Pons (tissue), 1 donor: ENCODE results near the gene C6orf62.
"Not testable (repeated sequence)": the region's sequence is repeated elsewhere in the genome, so short reads cannot be mapped to it uniquely, and the experiment has no call there.

Source experiments
- DNase-seq: peaks from one replicate; pipeline ENCODE4 v3.0.0-alpha.2; 2016; ENCODE audit warnings: low spot score

Gene C6orf62

DNA sequence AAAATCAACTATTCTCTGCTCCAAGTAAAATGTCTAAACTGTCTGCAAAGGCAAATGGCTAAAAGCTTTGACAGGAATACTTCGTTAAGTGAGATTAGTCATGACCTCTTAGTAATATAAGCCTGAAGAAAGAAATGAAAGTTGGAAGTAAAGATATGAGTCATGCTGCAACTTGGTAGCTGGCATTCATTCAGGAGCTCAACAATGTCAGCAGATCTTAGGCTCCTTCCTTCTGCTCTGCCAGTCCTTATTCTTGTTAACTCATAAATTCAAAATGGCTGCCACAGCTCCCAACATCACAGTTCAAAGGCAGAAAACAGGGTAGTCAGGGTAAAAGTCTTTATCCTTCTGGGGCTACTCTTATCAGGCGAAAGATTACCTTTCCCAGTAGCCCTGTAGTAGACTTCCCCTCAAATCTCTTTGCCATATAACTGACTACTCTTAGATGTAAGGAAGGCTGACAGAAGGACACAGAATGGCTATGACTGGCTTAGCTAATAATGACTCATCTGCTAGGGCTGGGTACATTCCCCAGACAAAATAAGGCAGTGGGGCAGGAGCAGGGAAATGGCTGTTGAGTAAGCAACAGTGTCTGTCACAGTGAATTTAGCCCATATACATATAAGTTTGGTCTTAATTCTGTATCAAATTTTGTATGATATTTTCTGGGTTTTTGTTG is 24.4 kb upstream of the C6orf62 start:
- DNase-seq: peak; percentile 68

DNA sequence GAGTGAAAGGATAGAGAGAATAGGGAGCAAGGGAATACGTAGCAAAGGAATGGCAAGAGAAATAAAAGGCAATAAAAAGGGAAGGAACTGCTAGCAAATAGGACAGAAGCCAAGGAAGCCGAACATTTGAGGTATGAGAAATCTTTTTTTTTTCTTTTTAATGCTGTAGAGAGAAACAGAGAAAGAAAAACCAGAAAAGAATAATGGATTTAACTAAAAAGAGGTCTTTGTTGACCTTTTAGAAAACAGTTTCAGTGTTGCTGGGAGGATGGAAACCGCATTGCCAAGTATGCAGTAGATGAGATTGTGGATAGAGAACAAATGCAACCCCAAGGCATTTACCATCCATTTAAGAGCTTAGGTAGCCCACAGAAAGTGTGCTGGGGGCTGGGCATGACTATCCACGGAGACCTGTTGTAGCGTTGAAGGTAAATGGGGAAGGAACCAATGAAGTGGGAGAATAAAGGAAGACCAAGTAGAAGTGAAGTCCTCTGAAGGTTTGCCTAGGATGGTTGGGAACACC is 23.3 kb upstream of the C6orf62 start:
- no peak for DNase-seq

DNA sequence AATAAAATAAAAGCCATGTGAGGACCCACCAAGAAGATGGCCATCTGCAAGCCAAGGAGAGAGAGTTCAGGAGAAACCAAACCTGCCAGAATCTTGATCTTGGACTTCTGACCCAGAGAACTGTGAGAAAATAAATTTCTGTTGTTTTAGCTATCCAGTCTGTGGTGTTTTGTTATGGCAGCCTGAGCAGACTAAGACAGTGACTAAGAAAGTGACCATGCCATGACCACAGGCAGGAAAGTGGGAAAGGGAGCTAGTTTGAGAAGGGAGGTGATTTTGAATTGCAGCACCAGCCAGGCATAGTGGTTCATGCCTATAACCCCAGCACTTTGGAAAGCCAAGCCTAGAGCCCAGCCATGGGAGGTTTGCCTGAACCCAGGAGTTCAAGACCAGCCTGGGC is 21.9 kb upstream of the C6orf62 start:
- no peak for DNase-seq

DNA sequence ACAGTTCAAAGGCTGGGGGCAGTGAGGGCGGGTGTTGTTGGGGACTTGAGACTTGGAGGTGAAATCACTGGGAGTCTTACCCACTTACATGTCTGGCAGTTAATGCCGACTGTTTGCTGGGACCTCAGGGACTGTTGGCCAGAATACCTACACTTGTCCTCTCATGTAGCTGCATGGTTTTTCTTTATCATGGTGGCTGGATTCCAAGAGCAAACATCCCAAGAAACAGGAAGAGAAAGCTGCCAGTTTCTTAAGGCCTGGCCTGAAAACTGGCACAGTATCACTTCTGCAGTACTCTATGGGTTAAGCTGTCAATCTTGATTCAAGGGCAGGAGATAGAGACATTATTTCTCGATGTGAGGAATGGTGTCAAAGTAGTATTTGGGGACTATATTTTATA is 19.8 kb upstream of the C6orf62 start:
- peak; percentile 33 for DNase-seq

DNA sequence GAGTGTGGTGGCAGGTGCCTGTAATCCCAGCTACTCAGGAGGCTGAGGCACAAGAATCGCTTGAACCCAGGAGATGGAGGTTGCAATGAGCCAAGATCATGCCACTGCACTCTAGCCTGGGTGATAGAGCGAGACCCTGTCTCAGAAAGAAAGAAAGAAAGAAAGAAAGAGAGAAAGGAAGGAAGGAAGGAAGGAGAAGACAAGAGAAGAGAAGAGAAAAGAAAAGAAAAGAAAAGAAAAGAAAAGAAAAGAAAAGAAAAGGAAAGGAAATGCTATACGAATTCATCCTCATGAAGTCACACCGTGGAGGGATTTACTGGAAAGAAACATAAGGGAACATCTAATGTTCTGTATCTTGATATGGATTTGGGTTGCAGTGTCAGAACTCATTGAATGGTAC is 15.8 kb upstream of the C6orf62 start:
- not testable (repeated sequence) for DNase-seq

DNA sequence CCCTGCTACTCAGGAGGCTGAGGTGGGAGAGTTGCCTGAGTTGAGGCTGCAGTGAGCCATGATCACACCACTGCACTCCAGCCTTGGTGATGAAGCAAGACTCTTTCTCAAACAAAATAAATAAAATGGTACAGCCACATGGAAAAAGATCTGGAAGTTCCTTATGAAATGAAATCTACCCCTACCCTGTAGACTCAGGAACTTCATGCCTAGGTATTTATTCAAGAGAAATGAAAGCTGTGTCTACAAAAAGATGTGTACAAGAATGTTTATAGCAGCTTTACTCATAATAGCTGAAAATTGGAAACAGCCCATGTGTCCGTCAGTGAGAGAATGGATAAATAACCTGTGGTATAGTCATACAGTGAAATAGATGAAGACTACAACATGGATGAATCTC is 15.2 kb upstream of the C6orf62 start:
- no peak for DNase-seq

DNA sequence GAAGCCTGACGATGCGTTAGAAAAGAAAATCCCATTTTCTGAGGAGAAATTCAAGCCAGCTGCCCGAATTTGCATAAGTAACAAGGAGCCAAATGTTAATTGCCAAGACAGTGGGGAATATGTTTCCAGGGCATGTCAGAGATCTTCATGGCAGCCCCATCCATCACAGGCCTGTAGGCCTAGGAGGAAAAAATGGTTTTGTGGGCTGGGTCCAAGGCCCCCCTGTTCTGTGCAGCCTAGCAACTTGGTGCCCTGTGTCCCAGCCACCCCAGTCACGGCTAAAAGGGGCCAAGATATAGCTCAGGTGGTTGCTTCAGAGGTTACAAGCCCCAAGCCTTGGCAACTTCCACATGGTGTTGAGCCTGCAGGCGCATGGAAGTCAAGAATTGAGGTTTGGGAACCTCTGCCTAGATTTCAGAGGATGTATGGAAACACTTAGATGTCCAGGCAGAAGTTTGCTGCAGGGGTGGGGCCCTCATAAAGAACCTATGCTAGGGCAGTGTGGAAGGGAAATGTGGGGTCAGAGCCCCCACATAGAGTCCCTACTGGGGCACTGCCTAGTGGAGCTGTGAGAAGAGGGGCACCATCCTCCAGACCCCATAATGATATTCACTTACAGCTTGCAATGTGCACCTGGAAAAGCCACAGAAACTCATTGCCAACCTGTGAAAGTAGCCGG is 12.6 kb upstream of the C6orf62 start:
- not testable (repeated sequence) for DNase-seq

DNA sequence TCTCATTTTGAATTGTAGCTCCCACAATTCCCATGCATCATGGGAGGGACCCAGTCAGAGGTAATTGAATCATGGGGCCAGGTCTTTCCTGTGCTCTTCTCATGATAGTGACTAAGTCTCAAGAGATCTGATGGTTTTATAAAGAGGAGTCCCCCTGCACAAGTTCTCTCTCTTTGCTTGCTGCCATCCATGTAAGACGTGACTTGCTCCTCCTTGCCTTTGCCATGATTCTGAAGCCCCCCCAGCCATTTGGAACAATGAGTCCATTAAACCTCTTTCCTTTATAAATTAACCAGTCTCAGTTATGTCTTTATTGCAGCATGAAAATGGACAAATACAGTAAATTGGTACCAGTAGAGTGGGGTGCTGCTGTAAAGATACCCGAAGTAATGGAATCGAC is 11.7 kb upstream of the C6orf62 start:
- DNase-seq: not testable (repeated sequence)

DNA sequence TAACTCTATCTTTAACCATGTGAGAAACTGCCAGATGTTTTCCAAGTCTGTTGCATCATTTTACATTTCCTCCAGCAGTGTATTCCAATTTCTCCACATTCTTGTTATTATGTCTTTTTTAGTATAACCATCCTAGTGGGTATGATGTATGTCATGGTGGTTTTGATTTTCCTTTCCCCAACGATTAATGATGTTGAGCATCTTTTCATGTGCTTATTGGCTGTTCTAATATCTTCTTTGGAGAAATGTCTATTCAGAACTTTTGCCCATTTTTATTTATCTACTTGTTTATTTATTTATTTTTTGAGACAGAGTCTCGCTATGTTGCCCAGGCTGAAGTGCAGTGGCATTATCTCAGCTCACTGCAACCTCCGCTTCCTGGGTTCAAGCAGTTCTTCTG is 4.3 kb upstream of the C6orf62 start:
- no peak for DNase-seq

DNA sequence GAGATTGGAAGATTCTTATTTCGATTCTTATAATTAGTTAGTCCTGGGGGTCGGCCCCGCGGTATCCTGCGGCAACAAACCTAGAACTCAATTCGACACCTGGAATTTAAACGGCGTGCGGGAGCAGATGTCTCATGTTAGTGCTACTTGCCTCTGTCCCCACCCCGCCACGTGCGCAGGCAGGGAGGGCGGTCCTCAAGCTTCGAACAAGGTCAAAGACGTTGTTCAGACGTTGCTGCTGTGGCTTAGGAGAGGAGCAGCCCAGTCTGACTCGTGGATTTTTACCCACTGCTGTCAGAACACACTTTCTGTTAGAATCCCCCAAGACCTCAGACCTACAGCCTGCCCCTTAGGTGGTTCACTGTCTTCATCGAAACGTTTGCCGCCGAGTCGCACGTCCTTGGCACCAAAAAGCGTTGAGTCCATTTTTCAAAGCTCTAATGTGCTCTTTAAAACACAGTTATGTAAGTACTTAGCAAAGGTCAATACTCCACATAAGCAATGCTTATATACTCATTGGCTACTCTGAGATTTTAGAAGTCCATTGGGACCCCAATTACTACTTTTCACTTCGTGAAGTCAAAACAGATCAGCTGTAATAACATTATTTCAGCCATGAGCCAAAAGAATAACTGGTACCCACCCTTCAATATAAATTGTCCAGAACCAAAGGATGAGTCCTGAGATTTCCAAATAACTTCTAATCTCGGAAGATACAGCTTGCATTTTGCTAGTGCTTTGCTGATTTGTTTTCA is 2.7 kb upstream of the C6orf62 start:
- DNase-seq: no peak

DNA sequence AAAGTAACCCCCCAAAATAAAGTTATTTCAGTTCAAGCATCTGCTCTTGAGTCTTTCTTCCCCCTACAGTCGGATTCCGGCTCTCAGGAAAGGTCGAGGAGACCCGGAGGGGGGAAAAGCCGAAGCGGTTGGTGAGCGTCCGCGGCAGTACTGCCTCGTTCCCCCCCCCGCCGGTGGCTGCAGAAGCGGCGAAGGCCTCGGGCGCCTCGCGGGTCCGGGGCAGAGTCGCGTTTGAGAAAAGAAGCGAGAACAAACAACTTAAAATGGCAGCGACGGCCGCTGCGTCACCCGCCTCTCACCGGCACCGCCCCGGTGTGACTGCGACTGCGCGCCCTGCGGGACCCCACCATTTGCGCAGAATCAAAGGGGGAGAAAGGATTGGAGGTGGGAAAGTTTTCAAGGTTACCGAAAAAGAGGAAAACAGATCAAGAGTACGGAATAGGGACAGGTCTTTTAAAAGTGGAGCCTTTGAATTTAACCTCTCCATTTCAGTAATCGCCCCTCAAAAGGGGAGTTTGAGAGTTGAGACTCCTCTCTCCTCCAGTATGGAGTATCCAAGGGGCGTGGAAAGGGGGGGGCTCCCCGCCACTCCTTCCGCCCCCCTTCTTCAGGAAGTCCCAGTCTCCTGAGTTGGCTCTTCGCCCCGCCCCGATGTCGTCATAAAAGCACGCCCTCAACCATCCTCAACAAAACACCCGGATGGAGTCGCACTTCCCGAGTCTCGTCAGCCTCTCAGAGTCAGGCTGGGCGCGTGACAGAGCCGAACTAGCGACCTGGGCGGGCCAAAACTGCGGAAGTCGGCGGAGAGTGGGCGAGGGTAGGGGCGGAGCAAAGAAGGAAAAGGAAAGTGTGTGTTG is 1.9 kb upstream of the C6orf62 start:
- peak; percentile 100 for DNase-seq

DNA sequence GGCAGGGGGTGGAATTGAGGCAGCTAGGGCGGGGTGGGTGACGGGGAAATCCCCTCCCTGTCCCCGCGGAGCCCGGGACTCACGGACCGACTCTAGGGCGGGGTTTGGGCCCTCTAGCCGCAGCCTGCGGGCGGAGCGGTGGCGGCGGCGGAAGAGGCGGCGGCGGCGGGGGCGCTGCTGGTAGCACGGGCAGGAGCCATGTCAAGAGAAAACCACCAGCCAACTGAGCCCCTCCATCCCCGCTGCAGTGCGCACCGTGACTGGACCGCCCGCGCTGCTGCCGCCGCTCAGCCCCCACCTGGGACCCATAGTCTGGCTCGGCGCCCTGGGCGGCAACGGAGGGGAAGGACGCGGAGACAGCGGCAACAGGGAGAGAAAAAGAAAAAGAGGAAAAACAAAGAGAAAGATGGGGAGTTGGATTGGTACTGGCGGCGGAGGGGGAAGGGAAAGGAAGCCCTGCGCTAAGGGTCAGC is 1.2 kb upstream of the C6orf62 start:
- no peak for DNase-seq

DNA sequence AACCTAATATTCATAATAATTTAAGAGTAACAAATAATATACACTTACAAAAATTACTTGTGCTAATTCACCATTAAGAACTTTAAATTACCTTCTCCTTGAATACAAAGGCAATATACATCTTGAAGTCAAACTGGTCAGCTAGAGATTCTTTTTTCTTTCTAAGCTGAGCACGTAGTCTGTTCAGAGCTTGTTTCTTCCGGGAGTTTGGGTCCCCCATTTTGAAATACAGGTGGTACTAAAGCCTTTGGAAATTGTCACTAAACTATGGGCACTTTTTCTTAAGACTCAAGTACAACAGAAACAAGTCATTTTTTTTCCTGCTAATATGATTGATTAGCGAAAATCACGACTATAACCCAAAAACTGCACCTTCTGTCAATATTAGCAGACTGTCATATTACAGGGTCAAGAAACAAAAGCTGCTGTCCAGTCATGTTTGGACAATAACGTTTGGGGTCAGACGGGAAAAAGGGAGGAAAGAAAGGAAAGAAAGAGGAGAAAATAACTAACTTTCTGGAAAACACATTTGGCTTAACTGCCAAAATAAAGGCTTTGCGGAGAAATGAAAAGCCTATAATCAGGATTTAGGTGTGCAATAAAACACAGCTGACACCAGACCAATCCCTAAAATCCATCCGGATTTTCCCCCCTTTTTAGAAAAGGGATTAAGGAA is 367 bp downstream of the C6orf62 start:
- no peak for DNase-seq

DNA sequence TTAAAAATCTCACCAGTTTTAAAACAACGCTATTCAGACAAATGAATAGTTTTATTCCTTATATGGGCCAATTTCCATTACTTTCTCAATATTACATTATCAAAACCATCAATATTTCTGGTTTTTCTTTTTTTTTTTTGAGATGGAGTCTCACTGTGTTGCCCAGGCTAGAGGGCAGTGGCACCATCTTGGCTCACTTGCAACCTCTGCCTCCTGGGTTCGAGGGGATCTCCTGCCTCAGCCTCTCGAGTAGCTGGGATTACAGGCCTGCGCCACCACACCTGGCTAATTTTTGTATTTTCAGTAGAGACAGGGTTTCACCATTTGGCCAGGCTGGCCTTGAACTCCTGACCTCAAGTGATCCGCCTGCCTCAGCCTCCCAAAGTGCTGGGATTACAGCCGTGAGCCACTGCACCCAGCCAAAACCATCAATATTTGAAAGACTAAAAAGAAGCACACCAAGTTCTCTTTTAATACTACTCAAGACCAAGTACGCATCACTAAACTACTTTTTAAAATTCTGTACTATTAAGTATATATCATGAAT is 2.3 kb downstream of the C6orf62 start:
- not testable (repeated sequence) for DNase-seq

DNA sequence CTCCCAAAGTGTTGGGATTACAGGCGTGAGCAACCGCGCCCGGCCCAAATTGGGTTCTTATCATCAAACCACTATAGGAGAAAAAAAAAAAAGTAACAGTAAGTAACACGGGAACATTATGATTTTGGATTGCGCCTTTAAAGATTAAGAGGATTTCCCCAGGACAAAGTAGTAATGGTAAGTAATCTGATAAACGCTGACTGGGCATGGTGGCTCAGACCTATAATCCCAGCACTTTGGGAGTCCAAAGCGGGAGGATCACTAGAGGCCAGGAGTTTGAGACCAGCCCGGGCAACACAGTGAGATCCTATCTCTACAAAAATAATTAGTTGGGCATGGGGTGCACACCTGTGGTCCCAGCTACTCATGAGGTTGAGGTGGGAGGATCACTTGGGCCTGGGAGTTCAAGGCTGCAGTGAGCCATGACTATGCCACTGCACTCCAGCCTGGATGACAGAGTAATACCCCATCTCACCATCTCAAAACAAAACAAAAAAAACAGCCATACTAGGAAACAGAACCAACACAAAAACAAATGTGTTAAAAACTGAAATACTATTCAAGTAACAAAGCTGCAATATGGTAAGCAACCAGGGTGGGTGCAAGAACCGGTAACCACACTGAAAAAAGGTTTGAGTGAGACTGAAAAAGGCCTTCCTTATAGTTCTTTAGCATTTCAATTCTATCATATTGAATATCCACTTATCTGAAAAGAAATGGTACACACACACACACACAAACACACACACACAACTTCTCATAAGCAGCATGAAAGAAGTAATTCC is 8.2 kb downstream of the C6orf62 start:
- no peak for DNase-seq

DNA sequence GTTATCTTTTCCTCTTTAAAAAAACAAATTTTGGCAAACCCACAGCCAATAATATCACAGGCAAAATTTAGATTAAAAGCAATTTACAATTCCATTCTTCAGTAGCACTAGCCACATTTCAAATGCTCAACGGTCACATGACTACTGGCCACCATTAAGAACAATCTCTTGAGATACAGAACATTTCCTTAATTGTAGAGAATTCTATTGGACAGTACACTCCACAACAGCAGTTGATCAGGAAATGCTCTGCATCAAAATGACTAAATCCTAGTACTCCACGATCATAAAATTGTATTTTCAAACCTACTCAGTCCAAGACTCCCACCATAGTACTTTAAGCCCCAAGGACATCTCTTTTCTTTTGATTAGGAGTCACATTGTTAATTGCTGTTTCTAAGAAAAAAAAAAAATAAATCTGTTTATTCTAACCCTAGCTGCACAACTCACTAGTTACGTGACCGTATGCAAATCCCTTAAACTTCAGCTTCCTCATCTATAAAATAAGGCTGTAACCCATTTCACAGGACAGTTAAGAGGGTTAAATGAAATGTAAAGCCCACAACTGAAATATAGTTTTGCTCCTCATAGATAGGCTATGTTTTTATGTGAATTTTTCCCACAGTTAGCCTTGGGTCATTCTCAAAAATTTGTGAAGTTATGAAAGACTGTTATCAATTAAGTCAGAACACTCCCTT is 9.8 kb downstream of the C6orf62 start:
- no peak for DNase-seq

DNA sequence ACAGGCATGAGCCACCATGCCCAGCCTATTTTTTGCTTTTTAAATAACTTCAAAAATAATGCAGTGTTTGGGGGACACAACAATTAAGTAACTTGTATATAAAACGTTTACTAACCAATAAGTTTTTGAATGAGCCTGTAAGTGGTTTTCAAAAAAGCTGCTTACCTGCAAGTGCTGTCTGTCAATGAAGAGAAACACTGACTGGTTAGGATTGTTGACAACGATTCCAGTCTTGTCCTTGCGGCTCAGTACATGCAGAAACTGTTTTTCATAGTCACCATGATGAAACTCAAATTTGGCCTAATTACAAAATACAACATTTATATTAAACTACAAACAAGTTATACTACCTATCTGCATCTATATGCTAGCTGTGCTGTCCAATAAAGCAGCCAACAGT is 10.3 kb downstream of the C6orf62 start:
- DNase-seq: no peak

DNA sequence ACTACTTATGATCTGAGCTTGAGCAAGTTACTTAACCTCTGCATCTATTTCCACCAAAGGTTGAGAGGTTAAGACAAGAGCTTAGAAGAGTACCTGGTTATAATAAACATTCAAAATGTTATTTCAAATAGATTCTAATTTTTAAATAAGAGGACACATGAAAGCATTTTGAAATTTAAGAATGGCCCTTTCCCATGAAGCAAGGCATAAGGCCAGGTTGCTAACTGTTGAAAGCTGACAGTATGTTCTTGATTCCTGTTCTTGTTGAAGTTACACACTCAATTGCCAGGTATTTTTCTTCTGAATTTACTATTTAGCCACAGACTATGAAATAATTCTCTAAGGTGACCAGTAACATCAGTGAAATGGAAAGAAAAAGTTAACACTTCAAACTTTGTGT is 14.5 kb downstream of the C6orf62 start:
- no peak for DNase-seq

DNA sequence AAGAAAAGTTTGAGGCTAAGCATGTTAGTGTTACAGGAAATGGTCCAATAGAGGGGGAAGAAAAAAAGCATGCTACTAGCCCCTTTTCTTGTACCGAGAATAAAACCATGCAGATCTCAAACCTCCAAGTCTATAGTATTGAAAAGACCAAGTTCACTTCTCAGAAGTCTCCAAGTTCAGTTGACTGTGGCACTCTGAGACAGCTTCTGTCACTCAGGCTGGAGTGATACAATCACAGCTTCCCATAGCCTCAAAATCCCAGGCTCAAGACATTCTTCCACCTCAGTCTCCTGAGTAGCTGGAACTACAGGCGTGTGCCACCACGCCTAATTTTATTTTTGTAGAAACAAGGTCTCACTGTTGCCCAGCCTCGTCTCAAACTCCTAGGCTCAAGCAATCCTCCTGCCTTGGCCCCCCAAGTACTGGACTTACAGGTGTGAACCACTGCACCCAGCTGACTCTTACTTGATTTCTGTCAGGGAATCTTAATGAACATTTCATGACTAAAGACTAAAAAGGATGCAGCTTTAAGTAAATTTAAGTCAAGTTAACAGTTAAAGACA is 16.2 kb downstream of the C6orf62 start:
- DNase-seq: no peak
